PC-3 (cell line): Measurements from ENCODE around the gene TBC1D13.

ENCODE experiments used
- CTCF ChIP-seq: fragments of 300-600 bp; sonication (generic); conservative IDR thresholded peaks from 2 replicates; pipeline ENCODE4 v1.5.1; 2017; ENCODE audit warnings: antibody characterized with exemption, low read depth, mild to moderate bottlenecking, low read length
- EZH2 ChIP-seq: fragments of 300-600 bp; sonication (generic); IDR thresholded peaks from one replicate; pipeline ENCODE4 v1.6.1; 2017; ENCODE audit warnings: antibody characterized with exemption, mild to moderate bottlenecking, low read length; ENCODE audit not compliant: unreplicated experiment

GRCh38 chr9:128841694-128842492 lies 54.8 kb downstream of the TBC1D13 start:
- TF ChIP-seq CTCF, result no peak
- TF ChIP-seq EZH2, result no peak
